Stimulated activated CD8-positive, alpha-beta memory T cell treated with anti-CD3 and anti-CD28 coated beads, Interleukin-2, amount 100 ng/mL, for 48 hours (primary cell): ENCODE results near the gene ERAS.
"Not testable (repeated sequence)": the region's sequence is repeated elsewhere in the genome, so short reads cannot be mapped to it uniquely, and the experiment has no call there.

ENCODE experiments used
- DNase-seq, 2 donors: peaks; one replicate each; pipeline ENCODE4 v3.0.0-alpha.2; 2020; ENCODE audit warnings: low read depth in 2 of 2

Gene ERAS

GRCh38 chrX:48798318-48798717 is 28.0 kb upstream of the ERAS start:
- no peak for DNase-seq

DNA sequence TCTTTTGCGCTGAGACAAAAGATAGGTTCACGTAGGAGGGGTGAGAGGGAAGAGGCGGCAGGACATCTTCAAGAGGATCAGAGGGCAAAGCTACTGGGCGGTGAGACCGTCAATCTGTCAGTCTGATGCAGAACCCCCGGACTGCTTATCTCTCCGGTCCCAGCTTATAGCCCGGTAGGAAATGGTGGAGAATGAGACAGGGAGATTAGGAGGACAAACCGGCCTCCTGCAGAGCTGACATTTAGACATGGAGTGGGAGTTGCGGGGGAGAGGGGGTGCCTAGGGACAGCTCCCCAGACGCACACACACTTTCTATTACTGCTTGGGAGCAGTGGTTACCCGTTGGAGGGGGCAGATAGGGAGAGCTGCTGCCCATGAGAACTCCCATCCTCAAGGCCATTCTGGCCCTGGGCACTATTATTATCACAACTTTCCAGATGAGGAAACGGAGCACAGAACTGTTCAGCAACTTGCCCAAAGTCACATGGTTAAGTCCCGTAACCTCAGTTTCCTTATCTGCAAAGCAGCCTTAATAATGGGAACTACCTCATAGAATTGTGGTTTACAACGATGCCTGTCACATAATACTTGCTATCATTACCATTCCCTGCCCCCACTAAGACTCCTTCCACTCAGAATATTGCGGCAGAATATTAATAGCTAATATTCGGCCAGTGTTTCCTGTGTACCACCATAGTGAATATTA is 25.6 kb upstream of the ERAS start:
- DNase-seq = no peak

- DNase-seq = peak; percentile 88
Observed at GRCh38 chrX:48801280-48802088, 24.8 kb upstream of the ERAS start, which contains the start of gene HDAC6. Gene HDAC6 (plus strand): TSS chrX:48802067. CDS start chrX:48802693, 626 bp downstream.

- DNase-seq = peak; percentile 53 to 67
Observed at GRCh38 chrX:48802089-48802904, 24.0 kb upstream of the ERAS start.

DNA sequence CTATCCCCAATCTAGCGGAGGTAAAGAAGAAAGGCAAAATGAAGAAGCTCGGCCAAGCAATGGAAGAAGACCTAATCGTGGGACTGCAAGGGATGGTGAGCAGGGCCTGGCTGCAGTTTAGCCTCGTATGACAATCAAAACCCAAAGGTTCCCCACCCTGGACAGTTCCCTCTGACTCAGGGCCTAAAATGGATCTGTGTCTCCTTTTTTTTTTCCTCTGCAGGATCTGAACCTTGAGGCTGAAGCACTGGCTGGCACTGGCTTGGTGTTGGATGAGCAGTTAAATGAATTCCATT is 23.5 kb upstream of the ERAS start:
- DNase-seq = no peak

DNA sequence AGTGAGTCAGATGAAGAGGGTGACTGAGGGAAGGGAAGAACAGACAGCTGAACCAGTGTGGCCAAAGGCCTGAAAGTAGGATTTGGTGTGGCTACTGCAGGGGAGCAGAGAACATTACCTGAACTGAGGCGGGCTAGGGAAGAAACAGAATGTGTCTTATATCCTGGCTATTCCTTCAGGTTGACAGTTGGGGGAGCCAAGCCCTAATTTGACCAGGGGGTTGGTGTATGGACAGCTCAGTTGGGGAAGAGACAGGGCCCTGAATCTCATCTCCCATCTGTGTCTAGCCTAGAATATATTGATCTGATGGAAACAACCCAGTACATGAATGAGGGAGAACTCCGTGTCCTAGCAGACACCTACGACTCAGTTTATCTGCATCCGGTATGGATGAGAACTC is 20.2 kb upstream of the ERAS start:
- no peak for DNase-seq

DNA sequence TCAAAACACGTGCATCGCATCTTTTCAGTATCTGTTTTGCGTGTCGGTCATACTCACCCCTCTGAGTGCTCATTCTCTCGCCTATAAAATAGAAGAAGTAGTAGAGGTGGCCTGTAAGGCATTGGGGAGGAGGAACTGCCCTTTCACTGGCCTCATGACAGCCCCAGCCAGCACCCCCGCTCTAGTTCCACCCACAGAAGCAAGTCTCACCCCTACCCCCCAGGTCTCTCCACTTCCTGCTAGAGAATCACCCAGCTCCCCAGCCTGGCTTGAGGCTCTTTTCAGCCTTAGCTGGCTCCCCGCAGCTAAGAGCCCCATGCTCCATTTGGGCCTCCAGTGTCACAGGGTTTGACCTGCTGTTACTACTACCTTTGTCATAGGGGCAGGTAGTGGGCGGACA is 12.7 kb upstream of the ERAS start:
- no peak for DNase-seq

- no peak for DNase-seq
Observed at GRCh38 chrX:48814722-48815121, 11.6 kb upstream of the ERAS start.

- no peak for DNase-seq
Observed at GRCh38 chrX:48815266-48815665, 11.0 kb upstream of the ERAS start.

DNA sequence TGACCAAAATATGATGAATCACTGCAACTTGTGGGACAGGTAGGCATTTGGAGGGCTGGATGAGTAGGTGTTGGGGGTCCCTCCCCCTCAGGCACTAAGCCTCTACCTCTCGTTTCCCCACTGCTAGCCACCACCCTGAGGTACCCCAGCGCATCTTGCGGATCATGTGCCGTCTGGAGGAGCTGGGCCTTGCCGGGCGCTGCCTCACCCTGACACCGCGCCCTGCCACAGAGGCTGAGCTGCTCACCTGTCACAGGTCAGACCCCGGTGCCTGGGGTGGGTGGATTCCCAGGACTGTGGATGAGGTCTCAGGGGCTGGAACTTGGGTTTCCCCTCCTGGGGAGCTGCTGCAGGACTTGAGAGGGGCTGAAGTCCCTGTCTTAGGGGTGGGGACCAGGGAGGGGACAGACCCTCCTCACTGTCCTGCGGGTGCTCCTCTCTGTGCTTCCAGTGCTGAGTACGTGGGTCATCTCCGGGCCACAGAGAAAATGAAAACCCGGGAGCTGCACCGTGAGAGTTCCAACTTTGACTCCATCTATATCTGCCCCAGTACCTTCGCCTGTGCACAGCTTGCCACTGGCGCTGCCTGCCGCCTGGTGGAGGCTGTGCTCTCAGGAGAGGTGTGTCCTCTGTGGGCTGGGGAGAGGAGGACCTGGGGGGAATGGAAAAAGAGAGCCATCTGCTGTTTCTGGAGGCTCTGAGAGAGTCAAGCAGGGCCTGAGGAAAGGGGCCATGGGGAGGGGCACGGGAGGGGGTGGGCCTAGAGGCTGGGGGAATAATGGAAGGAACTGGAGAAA is 10.1 kb upstream of the ERAS start:
- DNase-seq = no peak

- DNase-seq = no peak
Observed at GRCh38 chrX:48818098-48818497, 8.2 kb upstream of the ERAS start.

GRCh38 chrX:48818866-48819265 is 7.4 kb upstream of the ERAS start:
- DNase-seq = no peak

DNA sequence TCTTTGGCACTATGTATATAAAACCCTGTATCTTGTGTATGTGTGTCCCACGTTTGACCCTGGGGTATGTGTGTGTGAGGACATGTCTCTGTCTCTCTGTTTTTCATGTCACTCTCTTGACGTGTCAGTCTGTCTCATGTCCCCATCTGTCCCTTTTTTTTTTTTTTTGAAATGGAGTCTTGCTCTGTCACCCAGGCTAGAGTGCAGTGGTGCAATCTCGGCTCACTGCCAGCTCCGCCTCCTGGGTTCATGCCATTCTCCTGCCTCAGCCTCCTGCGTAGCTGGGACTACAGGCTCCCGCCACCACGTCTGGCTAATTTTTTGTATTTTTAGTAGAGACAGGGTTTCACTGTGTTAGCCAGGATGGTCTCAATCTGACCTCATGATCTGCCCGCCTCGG is 6.9 kb upstream of the ERAS start:
- not testable (repeated sequence) for DNase-seq

- no peak for DNase-seq
Observed at GRCh38 chrX:48823053-48823452, 3.3 kb upstream of the ERAS start.

- DNase-seq = no peak
Observed at GRCh38 chrX:48824066-48824465, 2.2 kb upstream of the ERAS start.

DNA sequence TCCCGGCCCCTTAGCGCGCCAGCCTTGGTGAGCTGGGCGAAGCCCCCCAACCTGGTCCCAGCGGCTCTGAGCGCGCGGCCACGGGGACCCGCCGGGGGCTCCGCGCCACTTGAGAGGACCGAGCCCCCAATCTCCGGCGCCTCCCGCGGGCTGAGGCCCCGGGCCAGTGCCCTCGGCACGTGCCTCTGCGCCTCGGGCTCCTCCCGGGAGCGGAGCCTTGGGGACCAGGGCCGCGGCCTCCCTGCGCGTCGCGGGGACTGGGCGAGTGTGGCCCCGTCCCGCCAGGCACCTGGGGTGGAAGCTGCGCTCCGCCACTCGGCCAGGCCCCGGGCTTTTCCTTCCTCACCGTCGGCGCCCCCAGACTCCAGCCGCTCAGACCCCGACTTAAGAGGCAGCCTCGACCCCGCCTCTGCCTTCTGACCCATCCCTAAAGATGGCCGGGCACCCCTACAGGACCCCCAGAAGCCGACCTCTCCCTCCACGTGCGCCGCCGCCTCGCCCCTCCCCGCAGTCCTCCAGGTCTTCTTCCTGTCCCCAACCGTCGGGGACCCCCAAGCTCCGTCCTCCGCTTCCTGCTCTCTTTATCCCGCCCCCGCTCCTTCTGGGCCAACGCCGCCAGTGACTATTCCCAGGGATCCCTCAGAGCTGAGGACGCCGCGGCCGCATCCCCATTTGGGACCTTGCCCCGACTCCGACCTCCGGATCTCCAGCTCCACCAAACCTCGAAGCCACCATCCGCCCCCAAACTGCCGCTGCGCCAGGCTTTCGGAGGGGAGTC is 752 bp downstream of the ERAS start:
- no peak for DNase-seq

- no peak for DNase-seq
Observed at GRCh38 chrX:48827654-48827968, 1.3 kb downstream of the ERAS start.

DNA sequence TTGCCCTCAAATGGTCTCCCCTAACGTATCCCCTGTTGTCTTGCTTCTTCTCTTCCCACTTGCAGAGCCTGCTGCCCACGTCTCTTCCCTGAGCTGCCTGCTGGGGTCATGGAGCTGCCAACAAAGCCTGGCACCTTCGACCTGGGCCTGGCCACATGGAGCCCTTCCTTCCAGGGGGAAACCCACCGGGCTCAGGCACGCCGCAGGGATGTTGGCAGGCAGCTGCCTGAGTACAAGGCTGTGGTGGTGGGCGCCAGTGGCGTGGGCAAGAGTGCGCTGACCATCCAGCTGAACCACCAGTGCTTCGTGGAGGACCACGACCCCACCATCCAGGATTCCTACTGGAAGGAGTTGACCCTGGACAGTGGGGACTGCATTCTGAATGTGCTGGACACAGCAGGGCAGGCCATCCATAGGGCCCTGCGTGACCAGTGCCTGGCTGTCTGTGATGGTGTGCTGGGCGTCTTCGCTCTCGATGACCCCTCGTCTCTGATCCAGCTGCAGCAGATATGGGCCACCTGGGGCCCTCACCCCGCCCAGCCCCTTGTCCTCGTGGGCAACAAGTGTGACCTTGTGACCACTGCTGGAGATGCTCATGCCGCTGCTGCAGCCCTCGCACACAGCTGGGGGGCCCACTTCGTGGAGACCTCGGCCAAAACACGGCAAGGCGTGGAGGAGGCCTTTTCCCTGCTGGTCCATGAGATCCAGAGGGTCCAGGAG is 2.9 kb downstream of the ERAS start:
- DNase-seq = no peak

GRCh38 chrX:48831136-48831908 is 5.0 kb downstream of the ERAS start:
- DNase-seq = no peak

GRCh38 chrX:48831909-48832291 is 5.6 kb downstream of the ERAS start:
- DNase-seq = no peak
